K562 (cell line): ENCODE measurements around the gene B3GAT3. TPM values are rescaled to one million over a fixed set of nuclear protein-coding genes. Genes with fewer than 3 reads are reported as not detected.

Experiments used
- C11orf30 ChIP-seq: fragments of 450-650 bp; IDR thresholded peaks from 2 replicates; pipeline ENCODE4 v1.6.1; 2016; ENCODE audit warnings: low read depth, mild to moderate bottlenecking
- FOXP4 ChIP-seq: sonication (generic); formaldehyde crosslinking; IDR thresholded peaks from 2 replicates; pipeline ENCODE4 v1.8.0; 2022; ENCODE audit warnings: mild to moderate bottlenecking, missing genetic modification reagents, borderline replicate concordance
- GTF2E2 ChIP-seq: fragments of 200-800 bp; sonication (Bioruptor generic); IDR thresholded peaks from 2 replicates; pipeline ENCODE4 v1.6.1; 2016; ENCODE audit warnings: missing genetic modification characterization, missing compliant biosample characterization
- HDAC1 ChIP-seq, 2 experiments: fragments of 450-650 bp; IDR thresholded peaks; 2 replicates each; pipeline ENCODE4 v1.6.1; 2016 to 2017; ENCODE audit warnings: inconsistent platforms in 1 of 2, mild to moderate bottlenecking in 1 of 2, moderate library complexity in 1 of 2
- MBD2 ChIP-seq: sonication (generic); IDR thresholded peaks from 2 replicates; pipeline ENCODE4 v1.6.1; 2016; ENCODE audit warnings: low read depth, borderline replicate concordance
- POLR2AphosphoS2 ChIP-seq: IDR thresholded peaks from 2 replicates; pipeline ENCODE4 v1.6.1; 2012; ENCODE audit warnings: low read length, improper control_type of control experiment
- SLC30A9 ChIP-seq: fragments of 250-450 bp; sonication (Bioruptor Pico); IDR thresholded peaks from 2 replicates; pipeline ENCODE4 v1.8.0; 2022; ENCODE audit warnings: mild to moderate bottlenecking, moderate library complexity
- SRF ChIP-seq, 2 experiments: fragments of 250-450, 450-650 bp in 1 of 2; sonication (Bioruptor Pico) in 1 of 2; sonication (generic) in 1 of 2; formaldehyde crosslinking; IDR thresholded peaks; 2 replicates each; pipeline versions ENCODE4 v1.5.0 to v1.5.1; 2020 to 2022; ENCODE audit warnings: mild to moderate bottlenecking in 1 of 2, missing genetic modification reagents in 1 of 2
- TOE1 ChIP-seq, 2 experiments: fragments of 450-650 bp in 1 of 2; sonication (generic) in 1 of 2; formaldehyde crosslinking in 1 of 2; IDR thresholded peaks; 2 replicates each; pipeline versions ENCODE4 v1.7.1 to v1.8.0; 2016 to 2022; ENCODE audit warnings: borderline replicate concordance in 2 of 2, mild to moderate bottlenecking in 2 of 2, antibody characterized with exemption in 1 of 2, inconsistent platforms in 1 of 2, low read depth in 1 of 2, missing genetic modification reagents in 1 of 2, moderate library complexity in 1 of 2
- VEZF1 ChIP-seq: fragments of 200-800 bp; sonication (Bioruptor generic); IDR thresholded peaks from 2 replicates; pipeline ENCODE4 v1.6.1; 2017; ENCODE audit warnings: missing genetic modification characterization, missing compliant biosample characterization
- ZNF586 ChIP-seq: fragments of 450-650 bp; formaldehyde crosslinking; conservative IDR thresholded peaks from 2 replicates; pipeline ENCODE4 v1.4.0; 2020; ENCODE audit warnings: mild to moderate bottlenecking, moderate library complexity
- polyA plus RNA-seq, 8 experiments: library from polyadenylated mRNA; depleted of rRNA in 4 of 8; stranded (reverse) in 5 of 8; unstranded in 3 of 8; fragments of >200 nt; fragmentation: Nextera tagmentation in 2 of 8; fragmentation: Illumina TruSeq in 1 of 8; extraction: Ambion mirVana in 2 of 8; extraction: Trizol in 1 of 8; gene quantifications; 2 replicates each; pipeline versions ENCODE4 v1.2.1 to v1.2.3, GENCODE V29; 2011 to 2014; ENCODE audit warnings: inconsistent platforms in 1 of 8, missing spikeins in 1 of 8
- total RNA-seq, 7 experiments: library from RNA; depleted of rRNA in 6 of 7; stranded (reverse); fragments of >200 nt in 6 of 7; fragmentation: Illumina TruSeq in 2 of 7; extraction: Trizol in 2 of 7; gene quantifications; 2 replicates each; pipeline versions ENCODE4 v1.2.1 to v1.2.3, GENCODE V29; 2011 to 2021; ENCODE audit warnings: low replicate concordance in 1 of 7
- TF ChIP-seq, protein P1 (sequence below), 2 experiments: fragments of 450-650 bp; formaldehyde crosslinking in 1 of 2; IDR thresholded peaks; 2 replicates each; pipeline versions ENCODE4 v1.4.0 to v1.6.1; 2014 to 2020; ENCODE audit warnings: mild to moderate bottlenecking in 2 of 2, borderline replicate concordance in 1 of 2, low read depth in 1 of 2
- TF ChIP-seq, protein P2 (sequence below): IDR thresholded peaks from 2 replicates; pipeline ENCODE4 v1.6.1; 2014; ENCODE audit warnings: antibody characterized with exemption

The B3GAT3 gene
- total and polyA plus RNA-seq, 9 of the 15 experiments (the other 6 are each of a cell fraction or from before 2014, with no cell fraction given): 0.30 to 64.0 (median 21.4) TPM

GRCh38 chr11:62665075-62665598 is 43.4 kb upstream of the B3GAT3 start, which contains the start of the genes C11orf98 and CSKMT (continued):
- TF ChIP-seq, protein P1, sequence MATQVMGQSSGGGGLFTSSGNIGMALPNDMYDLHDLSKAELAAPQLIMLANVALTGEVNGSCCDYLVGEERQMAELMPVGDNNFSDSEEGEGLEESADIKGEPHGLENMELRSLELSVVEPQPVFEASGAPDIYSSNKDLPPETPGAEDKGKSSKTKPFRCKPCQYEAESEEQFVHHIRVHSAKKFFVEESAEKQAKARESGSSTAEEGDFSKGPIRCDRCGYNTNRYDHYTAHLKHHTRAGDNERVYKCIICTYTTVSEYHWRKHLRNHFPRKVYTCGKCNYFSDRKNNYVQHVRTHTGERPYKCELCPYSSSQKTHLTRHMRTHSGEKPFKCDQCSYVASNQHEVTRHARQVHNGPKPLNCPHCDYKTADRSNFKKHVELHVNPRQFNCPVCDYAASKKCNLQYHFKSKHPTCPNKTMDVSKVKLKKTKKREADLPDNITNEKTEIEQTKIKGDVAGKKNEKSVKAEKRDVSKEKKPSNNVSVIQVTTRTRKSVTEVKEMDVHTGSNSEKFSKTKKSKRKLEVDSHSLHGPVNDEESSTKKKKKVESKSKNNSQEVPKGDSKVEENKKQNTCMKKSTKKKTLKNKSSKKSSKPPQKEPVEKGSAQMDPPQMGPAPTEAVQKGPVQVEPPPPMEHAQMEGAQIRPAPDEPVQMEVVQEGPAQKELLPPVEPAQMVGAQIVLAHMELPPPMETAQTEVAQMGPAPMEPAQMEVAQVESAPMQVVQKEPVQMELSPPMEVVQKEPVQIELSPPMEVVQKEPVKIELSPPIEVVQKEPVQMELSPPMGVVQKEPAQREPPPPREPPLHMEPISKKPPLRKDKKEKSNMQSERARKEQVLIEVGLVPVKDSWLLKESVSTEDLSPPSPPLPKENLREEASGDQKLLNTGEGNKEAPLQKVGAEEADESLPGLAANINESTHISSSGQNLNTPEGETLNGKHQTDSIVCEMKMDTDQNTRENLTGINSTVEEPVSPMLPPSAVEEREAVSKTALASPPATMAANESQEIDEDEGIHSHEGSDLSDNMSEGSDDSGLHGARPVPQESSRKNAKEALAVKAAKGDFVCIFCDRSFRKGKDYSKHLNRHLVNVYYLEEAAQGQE (IDR thresholded peaks at IDR 0.05; ENCODE audit: borderline replicate concordance): 0 out of 2 replicates have a peak, but pooled peaks have one; percentile 19
- TF ChIP-seq, protein P1 (CRISPR knock-in tag; IDR thresholded peaks at IDR 0.05; ENCODE audit: low read depth): no peak; the same call in 1 of the 2 replicates
- TF ChIP-seq C11orf30: no peak
- peak; percentile 99 for TF ChIP-seq GTF2E2 (tag)
- 0 out of 2 replicates have a peak, but pooled peaks have one; percentile 54 for TF ChIP-seq ZNF586 (CRISPR knock-in tag)
- peak; percentile 88 for TF ChIP-seq VEZF1
- peak; percentile 8; the same call in 1 of the 2 replicates for TF ChIP-seq FOXP4 (CRISPR knock-in tag)
- no peak for TF ChIP-seq SLC30A9 (CRISPR knock-in tag)
- peak; percentile 100 for TF ChIP-seq POLR2AphosphoS2
- TF ChIP-seq TOE1 (IDR thresholded peaks at IDR 0.05; ENCODE audit: borderline replicate concordance): 0 out of 2 replicates have a peak, but pooled peaks have one; percentile 40
- 0 out of 2 replicates have a peak, but pooled peaks have one; percentile 17 for TF ChIP-seq TOE1 (CRISPR knock-in tag; IDR thresholded peaks at IDR 0.05; ENCODE audit: borderline replicate concordance, low read depth)
- TF ChIP-seq HDAC1 (IDR thresholded peaks at IDR 0.05): peak in 1 of 2 experiments; percentile 51; a peak in 2 of 4 replicates
- peak in 1 of 2 experiments; percentile 59; a peak in 2 of 4 replicates for TF ChIP-seq SRF (CRISPR knock-in tag; IDR thresholded peaks at IDR 0.05)
- TF ChIP-seq MBD2: peak; percentile 88
- TF ChIP-seq, protein P2, sequence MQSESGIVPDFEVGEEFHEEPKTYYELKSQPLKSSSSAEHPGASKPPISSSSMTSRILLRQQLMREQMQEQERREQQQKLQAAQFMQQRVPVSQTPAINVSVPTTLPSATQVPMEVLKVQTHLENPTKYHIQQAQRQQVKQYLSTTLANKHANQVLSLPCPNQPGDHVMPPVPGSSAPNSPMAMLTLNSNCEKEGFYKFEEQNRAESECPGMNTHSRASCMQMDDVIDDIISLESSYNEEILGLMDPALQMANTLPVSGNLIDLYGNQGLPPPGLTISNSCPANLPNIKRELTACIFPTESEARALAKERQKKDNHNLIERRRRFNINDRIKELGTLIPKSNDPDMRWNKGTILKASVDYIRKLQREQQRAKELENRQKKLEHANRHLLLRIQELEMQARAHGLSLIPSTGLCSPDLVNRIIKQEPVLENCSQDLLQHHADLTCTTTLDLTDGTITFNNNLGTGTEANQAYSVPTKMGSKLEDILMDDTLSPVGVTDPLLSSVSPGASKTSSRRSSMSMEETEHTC: no peak
